Neural progenitor cell (in vitro differentiated cells): ENCODE data around the gene MPV17L2. TPM values are rescaled to one million over a fixed set of nuclear protein-coding genes. Genes with fewer than 3 reads are reported as not detected.
"Not testable (repeated sequence)": the region's sequence is repeated elsewhere in the genome, so short reads cannot be mapped to it uniquely, and the experiment has no call there.

Experiments used
- DNase-seq: peaks from one replicate; pipeline ENCODE4 v3.0.0-alpha.2; 2016; ENCODE audit warnings: low spot score
- H2AFZ ChIP-seq: fragments of 200-600 bp; sonication (generic); replicated peaks from 2 replicates; pipeline ENCODE4 v1.6.1; 2016; ENCODE audit warnings: antibody characterized with exemption
- H3F3A ChIP-seq: fragments of 200-600 bp; sonication (generic); 2 replicates; pipeline ENCODE4 v1.6.1; 2016; ENCODE audit warnings: antibody characterized with exemption, low read depth
- H3K27ac ChIP-seq: fragments of 200-600 bp; sonication (generic); 2 replicates; pipeline ENCODE4 v1.5.1; 2016; ENCODE audit warnings: mild to moderate bottlenecking
- H3K27me3 ChIP-seq: fragments of 200-600 bp; sonication (generic); 2 replicates; pipeline ENCODE4 v1.6.1; 2016; ENCODE audit warnings: mild to moderate bottlenecking, moderate library complexity
- H3K36me3 ChIP-seq: fragments of 200-600 bp; sonication (generic); 2 replicates; pipeline ENCODE4 v1.5.1; 2016
- H3K4me1 ChIP-seq: fragments of 200-600 bp; sonication (generic); 2 replicates; pipeline ENCODE4 v1.6.1; 2016; ENCODE audit warnings: mixed run types
- H3K4me2 ChIP-seq: fragments of 200-600 bp; sonication (generic); 2 replicates; pipeline ENCODE4 v1.6.1; 2016
- H3K4me3 ChIP-seq: fragments of 200-600 bp; sonication (generic); 2 replicates; pipeline ENCODE4 v1.5.1; 2016
- H3K79me2 ChIP-seq: fragments of 200-600 bp; sonication (generic); 2 replicates; pipeline ENCODE4 v1.6.1; 2016; ENCODE audit warnings: low read depth
- H3K9ac ChIP-seq: fragments of 200-600 bp; sonication (generic); 2 replicates; pipeline ENCODE4 v1.6.1; 2016
- H3K9me3 ChIP-seq: fragments of 200-600 bp; sonication (generic); 2 replicates; pipeline ENCODE4 v1.5.1; 2016; ENCODE audit warnings: low read depth
- H4K20me1 ChIP-seq: fragments of 200-600 bp; sonication (generic); 2 replicates; pipeline ENCODE4 v1.6.1; 2016; ENCODE audit warnings: low read depth
- H3K27ac Mint-ChIP-seq: 3 replicates; pipeline ENCODE4 v1.8.0; 2021; ENCODE audit warnings: mixed read lengths
- H3K27me3 Mint-ChIP-seq: 2 replicates; pipeline ENCODE4 v1.8.0; 2022; ENCODE audit warnings: low read depth, mild to moderate bottlenecking, inconsistent platforms, moderate library complexity, mixed read lengths; ENCODE audit not compliant: insufficient read depth
- H3K36me3 Mint-ChIP-seq: 3 replicates; pipeline ENCODE4 v1.8.0; 2021; ENCODE audit warnings: mixed read lengths
- H3K4me1 Mint-ChIP-seq: 3 replicates; pipeline ENCODE4 v1.8.0; 2021; ENCODE audit warnings: mixed read lengths
- H3K4me3 Mint-ChIP-seq: 3 replicates; pipeline ENCODE4 v1.8.0; 2021; ENCODE audit warnings: mild to moderate bottlenecking, moderate library complexity, mixed read lengths
- H3K9me3 Mint-ChIP-seq: 3 replicates; pipeline ENCODE4 v1.8.0; 2020; ENCODE audit warnings: mixed read lengths
- EZH2 ChIP-seq: fragments of 200-600 bp; sonication (generic); IDR thresholded peaks from 2 replicates; pipeline ENCODE4 v1.6.1; 2017; ENCODE audit warnings: antibody characterized with exemption, mild to moderate bottlenecking, moderate library complexity
- EZH2phosphoT487 ChIP-seq: fragments of 200-600 bp; sonication (generic); IDR thresholded peaks from 2 replicates; pipeline ENCODE4 v1.6.1; 2017; ENCODE audit warnings: antibody characterized with exemption
- total RNA-seq: library from RNA; depleted of rRNA; stranded (reverse); fragments of >200 nt; gene quantifications from 2 replicates; pipeline ENCODE4 v1.2.3, GENCODE V29; 2015; ENCODE audit warnings: low replicate concordance
- TF ChIP-seq, protein P1 (sequence below): fragments of 200-600 bp; sonication (generic); IDR thresholded peaks from 2 replicates; pipeline ENCODE4 v1.5.1; 2017; ENCODE audit warnings: antibody characterized with exemption, mild to moderate bottlenecking

The MPV17L2 gene
- total RNA-seq, 1 donor from 2014 or later = 28.1 TPM

DNA sequence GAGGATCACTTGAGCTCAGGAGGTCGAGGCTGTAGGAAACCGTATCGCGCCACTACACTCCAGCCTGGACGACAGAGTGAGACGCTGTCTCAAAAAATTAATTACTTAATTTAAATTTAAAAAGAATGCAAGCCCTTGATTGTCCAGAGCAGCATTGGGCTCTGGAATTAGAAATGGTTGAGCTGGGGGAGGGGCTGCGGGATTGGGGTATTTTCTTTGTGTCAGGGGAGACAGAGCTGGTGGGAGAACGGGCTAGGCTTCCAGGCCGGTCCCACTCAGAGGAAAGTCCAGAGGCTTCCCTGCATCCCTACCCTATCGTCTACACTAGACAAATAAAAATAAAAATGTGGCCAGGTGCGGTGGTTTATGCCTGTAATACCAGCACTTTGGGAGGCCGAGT, 13.0 kb downstream of the MPV17L2 start:
- no peak for DNase-seq
- peak overlapping the region; percentile 62 for H3K4me3 ChIP-seq
- Mint-ChIP-seq H3K27me3 (peaks cover 6% of the 10 kb centered on the region), H3K36me3 (peaks cover 2% of the 10 kb centered on the region), H3K4me1 (peaks cover 25% of the 10 kb centered on the region), H3K4me3 (peak overlapping the region; percentile 91), H3K27ac (no peak overlapping the region), H3K9me3 (no peaks in the 10 kb centered on the region)
- no peaks in the 10 kb centered on the region for H3K36me3 ChIP-seq
- peaks cover 34% of the 10 kb centered on the region for H3F3A ChIP-seq
- no peaks in the 10 kb centered on the region for H3K79me2 ChIP-seq
- H3K4me1 ChIP-seq = peaks cover 16% of the 10 kb centered on the region
- H3K4me2 ChIP-seq = peak overlapping the region; percentile 80
- H4K20me1 ChIP-seq = no peaks in the 10 kb centered on the region
- no peak for TF ChIP-seq EZH2phosphoT487
- no peak for TF ChIP-seq EZH2
- TF ChIP-seq, protein P1, sequence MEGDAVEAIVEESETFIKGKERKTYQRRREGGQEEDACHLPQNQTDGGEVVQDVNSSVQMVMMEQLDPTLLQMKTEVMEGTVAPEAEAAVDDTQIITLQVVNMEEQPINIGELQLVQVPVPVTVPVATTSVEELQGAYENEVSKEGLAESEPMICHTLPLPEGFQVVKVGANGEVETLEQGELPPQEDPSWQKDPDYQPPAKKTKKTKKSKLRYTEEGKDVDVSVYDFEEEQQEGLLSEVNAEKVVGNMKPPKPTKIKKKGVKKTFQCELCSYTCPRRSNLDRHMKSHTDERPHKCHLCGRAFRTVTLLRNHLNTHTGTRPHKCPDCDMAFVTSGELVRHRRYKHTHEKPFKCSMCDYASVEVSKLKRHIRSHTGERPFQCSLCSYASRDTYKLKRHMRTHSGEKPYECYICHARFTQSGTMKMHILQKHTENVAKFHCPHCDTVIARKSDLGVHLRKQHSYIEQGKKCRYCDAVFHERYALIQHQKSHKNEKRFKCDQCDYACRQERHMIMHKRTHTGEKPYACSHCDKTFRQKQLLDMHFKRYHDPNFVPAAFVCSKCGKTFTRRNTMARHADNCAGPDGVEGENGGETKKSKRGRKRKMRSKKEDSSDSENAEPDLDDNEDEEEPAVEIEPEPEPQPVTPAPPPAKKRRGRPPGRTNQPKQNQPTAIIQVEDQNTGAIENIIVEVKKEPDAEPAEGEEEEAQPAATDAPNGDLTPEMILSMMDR = no peak
- H3K9ac ChIP-seq = no peak overlapping the region
- peaks cover 18% of the 10 kb centered on the region for H3K27me3 ChIP-seq
- H2AFZ ChIP-seq = no peak overlapping the region
- no peaks in the 10 kb centered on the region for H3K9me3 ChIP-seq
- H3K27ac ChIP-seq = no peak overlapping the region

- peak; percentile 57 for DNase-seq
- Histone ChIP-seq H3K4me3 (no peak overlapping the region), H3K79me2 (no peaks in the 10 kb centered on the region), H4K20me1 (no peaks in the 10 kb centered on the region), H3K4me2 (no peak overlapping the region), H3K27ac (no peak overlapping the region), H3K9me3 (no peaks in the 10 kb centered on the region), H3K9ac (no peak overlapping the region), H3K4me1 (peaks cover 10% of the 10 kb centered on the region), H3K36me3 (no peaks in the 10 kb centered on the region), H2AFZ (no peak overlapping the region), H3K27me3 (peaks cover 4% of the 10 kb centered on the region), H3F3A (peaks cover 29% of the 10 kb centered on the region)
- Mint-ChIP-seq H3K4me1 (peaks cover 17% of the 10 kb centered on the region), H3K27me3 (peaks cover 7% of the 10 kb centered on the region), H3K4me3 (no peak overlapping the region), H3K27ac (no peak overlapping the region), H3K9me3 (no peaks in the 10 kb centered on the region), H3K36me3 (no peaks in the 10 kb centered on the region)
- no peak for TF ChIP-seq EZH2phosphoT487
- TF ChIP-seq, protein P1 = peak; percentile 60
Measured at GRCh38 chr19:18208098-18208951, 15.3 kb downstream of the MPV17L2 start.

- peaks cover 18% of the 10 kb centered on the region for H3F3A ChIP-seq
- not testable (repeated sequence) for H3K4me3 ChIP-seq, H3K79me2 ChIP-seq, H3K9ac ChIP-seq, H3K36me3 Mint-ChIP-seq, H3K9me3 ChIP-seq, DNase-seq, H3K4me2 ChIP-seq, H4K20me1 ChIP-seq, H2AFZ ChIP-seq, H3K27ac Mint-ChIP-seq, H3K4me1 ChIP-seq, H3K4me3 Mint-ChIP-seq, H3K27me3 ChIP-seq, H3K36me3 ChIP-seq, H3K9me3 Mint-ChIP-seq, H3K27ac ChIP-seq
- H3K27me3 Mint-ChIP-seq = peaks cover 10% of the 10 kb centered on the region
- H3K4me1 Mint-ChIP-seq = peaks cover 19% of the 10 kb centered on the region
Measured at GRCh38 chr19:18209912-18210311, 16.9 kb downstream of the MPV17L2 start.

- no peaks in the 10 kb centered on the region for H3K9me3 Mint-ChIP-seq
- no peaks in the 10 kb centered on the region for H3K27me3 ChIP-seq
- no peak overlapping the region for H3K9ac ChIP-seq
- no peaks in the 10 kb centered on the region for H3K36me3 Mint-ChIP-seq
- H3K36me3 ChIP-seq = no peaks in the 10 kb centered on the region
- H3K4me3 Mint-ChIP-seq = no peak overlapping the region
- peaks cover 9% of the 10 kb centered on the region for H3K4me1 Mint-ChIP-seq
- peaks cover 4% of the 10 kb centered on the region for H3F3A ChIP-seq
- H3K4me2 ChIP-seq = no peak overlapping the region
- H3K27ac ChIP-seq = no peak overlapping the region
- H3K79me2 ChIP-seq = no peaks in the 10 kb centered on the region
- H2AFZ ChIP-seq = no peak overlapping the region
- no peak for TF ChIP-seq EZH2phosphoT487
- TF ChIP-seq, protein P1 = no peak
- TF ChIP-seq EZH2 = no peak
- H3K9me3 ChIP-seq = no peaks in the 10 kb centered on the region
- H3K4me1 ChIP-seq = no peaks in the 10 kb centered on the region
- no peak overlapping the region for H3K27ac Mint-ChIP-seq
- no peak overlapping the region for H3K4me3 ChIP-seq
- H3K27me3 Mint-ChIP-seq = peaks cover 17% of the 10 kb centered on the region
- no peak for DNase-seq
- no peaks in the 10 kb centered on the region for H4K20me1 ChIP-seq
Measured at GRCh38 chr19:18211683-18212082, 18.7 kb downstream of the MPV17L2 start.
